Thymus (tissue), 11 donors: Measurements from ENCODE around the gene NFIL3. TPM values are rescaled to one million over a fixed set of nuclear protein-coding genes. Genes with fewer than 3 reads are reported as not detected.

Experiments
- DNase-seq, 9 donors: peaks; one replicate each; pipeline ENCODE4 v3.0.0-alpha.2; 2013; ENCODE audit warnings: low spot score in 9 of 9, low read depth in 6 of 9, missing footprints in 1 of 9
- H3K27ac ChIP-seq, 2 donors: one replicate each; pipeline ENCODE4 v1.5.1; 2013; ENCODE audit warnings: control low read depth in 1 of 2, low read depth in 1 of 2, low read length in 1 of 2, mild to moderate bottlenecking in 1 of 2, moderate library complexity in 1 of 2
- H3K27me3 ChIP-seq, 2 donors: one replicate each; pipeline ENCODE4 v1.5.1; 2013; ENCODE audit warnings: low read length in 1 of 2; ENCODE audit not compliant: control insufficient read depth in 2 of 2, insufficient read depth in 1 of 2
- H3K36me3 ChIP-seq, 2 donors: one replicate each; pipeline ENCODE4 v1.5.1; 2013; ENCODE audit warnings: low read length in 1 of 2, mild to moderate bottlenecking in 1 of 2, moderate library complexity in 1 of 2; ENCODE audit not compliant: control insufficient read depth in 2 of 2, insufficient read depth in 2 of 2
- H3K4me1 ChIP-seq, 2 donors: one replicate each; pipeline ENCODE4 v1.5.1; 2013; ENCODE audit warnings: low read length in 2 of 2; ENCODE audit not compliant: control insufficient read depth in 2 of 2, insufficient read depth in 2 of 2
- H3K4me3 ChIP-seq, 2 donors: one replicate each; pipeline ENCODE4 v1.5.1; 2013; ENCODE audit warnings: low read length in 2 of 2, control low read depth in 1 of 2, mild to moderate bottlenecking in 1 of 2
- H3K9me3 ChIP-seq, 2 donors: one replicate each; pipeline ENCODE4 v1.5.1; 2013; ENCODE audit warnings: low read length in 1 of 2, mild to moderate bottlenecking in 1 of 2; ENCODE audit not compliant: control insufficient read depth in 2 of 2, insufficient read depth in 1 of 2
- WGBS: extraction: QIAGEN DNeasy Blood & Tissue Kit; methylation state at CpG from one replicate; pipeline ENCODE4 v1.1.7; 2013; 5-methylcytosine and 5-hydroxymethylcytosine counted together
- polyA plus RNA-seq: library from polyadenylated mRNA; stranded (reverse); fragments of 200-250 nt; gene quantifications from one replicate; pipeline ENCODE4 v1.2.3, GENCODE V29; 2013
- total RNA-seq: library from RNA; stranded (reverse); fragments of 120-200 nt; gene quantifications from one replicate; pipeline ENCODE4 v1.2.4, GENCODE V29; 2013
- donor health status: healthy.

NFIL3 gene
- total and polyA plus RNA-seq, 2 donors, result 5.1 to 54.6 TPM

DNA sequence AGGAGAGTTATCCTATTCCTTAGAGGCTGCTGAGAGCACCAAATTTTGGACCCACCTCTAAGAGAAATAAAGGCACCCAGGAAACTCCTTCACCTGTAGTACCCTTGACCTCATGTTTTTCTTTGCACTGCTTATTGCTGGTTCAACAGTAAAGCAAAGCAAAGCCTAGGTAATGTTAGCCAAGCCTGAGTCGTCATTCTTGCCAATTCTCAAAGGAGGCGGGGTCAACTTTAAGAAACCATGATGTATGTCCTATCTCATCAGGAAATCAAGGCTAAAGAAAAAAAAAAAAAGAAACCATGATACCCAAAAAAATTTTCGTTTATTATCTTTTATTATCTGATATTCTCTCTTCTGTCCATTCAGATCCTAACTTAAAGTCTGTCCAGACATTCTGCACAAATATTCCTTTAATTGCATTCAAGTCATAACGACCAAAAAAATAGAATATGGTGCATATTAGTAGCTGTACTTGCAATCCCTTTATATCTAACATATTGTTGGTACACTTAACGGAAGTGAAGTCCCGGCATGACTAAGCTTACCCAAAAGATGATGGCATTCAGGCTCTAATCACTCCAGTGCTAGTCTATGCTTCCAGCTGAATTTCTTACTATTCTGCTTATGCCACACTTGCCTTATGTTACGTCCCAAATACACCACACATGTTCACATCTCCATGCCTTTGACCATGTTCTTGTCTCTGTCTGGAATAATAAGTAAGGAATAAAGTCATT is 63.7 kb downstream of the NFIL3 start:
- peaks cover 2 to 14% of the 10 kb centered on the region in 2 donors for H3K9me3 ChIP-seq
- peak overlapping the region in 1 of 2 donors; percentile 95 for H3K4me3 ChIP-seq
- 93% methylated on average over 7 of the region's 7 CpGs for WGBS
- no peak for DNase-seq
- H3K4me1 ChIP-seq, result peaks cover 9 to 11% of the 10 kb centered on the region in 2 donors
- H3K36me3 ChIP-seq, result peaks cover 0 to 3% of the 10 kb centered on the region in 2 donors
- H3K27me3 ChIP-seq, result no peaks in the 10 kb centered on the region
- H3K27ac ChIP-seq, result no peak overlapping the region

DNA sequence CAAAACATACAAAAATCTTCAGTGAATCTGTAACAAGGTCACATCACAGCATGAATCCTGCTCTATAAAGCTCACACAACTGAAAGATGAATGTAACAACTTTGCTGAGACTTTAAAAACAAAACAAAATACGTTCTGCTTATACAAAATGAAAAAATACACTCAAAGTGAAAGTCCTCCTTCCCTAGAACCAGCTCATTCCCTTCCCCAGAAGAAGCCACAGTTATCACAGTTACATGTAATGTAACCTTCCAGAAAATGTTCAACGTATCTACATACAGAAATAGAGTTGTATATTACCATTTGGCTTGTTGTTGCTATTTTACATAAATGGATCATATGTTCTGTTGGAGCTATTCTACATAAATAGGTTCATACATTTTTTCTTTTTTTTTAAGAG is 64.5 kb downstream of the NFIL3 start:
- no peak overlapping the region for H3K27ac ChIP-seq
- no peak overlapping the region for H3K4me3 ChIP-seq
- H3K4me1 ChIP-seq, result peaks cover 9 to 11% of the 10 kb centered on the region in 2 donors
- H3K9me3 ChIP-seq, result peaks cover 0 to 6% of the 10 kb centered on the region in 2 donors
- H3K27me3 ChIP-seq, result no peaks in the 10 kb centered on the region
- DNase-seq, result no peak
- peaks cover 0 to 3% of the 10 kb centered on the region in 2 donors for H3K36me3 ChIP-seq
- 94% methylated on average over 2 of the region's 2 CpGs for WGBS

Other genes with a start within 250 kb of the NFIL3 start
- 14.2 TPM for gene AUH, start 61.9 kb downstream of the NFIL3 start, total RNA-seq
- gene AUH, start 61.9 kb downstream of the NFIL3 start, polyA plus RNA-seq, result 41.5 TPM